GM23248 (cell line): ENCODE measurements around the gene PCP4. TPM values are rescaled to one million over a fixed set of nuclear protein-coding genes. Genes with fewer than 3 reads are reported as not detected.

Source experiments
- DNase-seq: peaks from one replicate; pipeline ENCODE4 v3.0.0-alpha.2; 2015
- H2AFZ ChIP-seq: fragments of 200-600 bp; sonication (generic); 2 replicates; pipeline ENCODE4 v1.6.1; 2016; ENCODE audit warnings: antibody characterized with exemption
- H3F3A ChIP-seq: fragments of 200-600 bp; sonication (generic); 2 replicates; pipeline ENCODE4 v1.6.1; 2016; ENCODE audit warnings: mild to moderate bottlenecking, antibody characterized with exemption, mixed run types; ENCODE audit not compliant: insufficient read depth
- H3K27ac ChIP-seq: fragments of 200-600 bp; sonication (generic); 2 replicates; pipeline ENCODE4 v1.5.1; 2016; ENCODE audit warnings: mild to moderate bottlenecking
- H3K27me3 ChIP-seq: fragments of 200-600 bp; sonication (generic); replicated peaks from 2 replicates; pipeline ENCODE4 v1.6.1; 2016; ENCODE audit warnings: mild to moderate bottlenecking; ENCODE audit not compliant: insufficient read depth
- H3K36me3 ChIP-seq: fragments of 200-600 bp; sonication (generic); 2 replicates; pipeline ENCODE4 v1.6.1; 2016; ENCODE audit warnings: low read depth, mild to moderate bottlenecking
- H3K4me1 ChIP-seq: fragments of 200-600 bp; sonication (generic); 2 replicates; pipeline ENCODE4 v1.6.1; 2016; ENCODE audit warnings: mild to moderate bottlenecking; ENCODE audit not compliant: insufficient read depth
- H3K4me2 ChIP-seq: fragments of 200-600 bp; sonication (generic); one replicate; pipeline ENCODE4 v1.6.1; 2016; ENCODE audit warnings: mild to moderate bottlenecking; ENCODE audit not compliant: unreplicated experiment
- H3K4me3 ChIP-seq: fragments of 200-600 bp; sonication (generic); 2 replicates; pipeline ENCODE4 v1.5.1; 2016; ENCODE audit warnings: mild to moderate bottlenecking
- H3K79me2 ChIP-seq: fragments of 200-600 bp; sonication (generic); 2 replicates; pipeline ENCODE4 v1.6.1; 2016; ENCODE audit warnings: mild to moderate bottlenecking; ENCODE audit not compliant: insufficient read depth
- H3K9ac ChIP-seq: fragments of 200-600 bp; sonication (generic); 2 replicates; pipeline ENCODE4 v1.6.1; 2016; ENCODE audit warnings: mild to moderate bottlenecking
- H3K9me2 ChIP-seq: fragments of 200-600 bp; sonication (generic); 2 replicates; pipeline ENCODE4 v1.6.1; 2016; ENCODE audit warnings: mixed run types, mild to moderate bottlenecking, moderate library complexity; ENCODE audit not compliant: insufficient read depth
- H3K9me3 ChIP-seq: fragments of 200-600 bp; sonication (generic); one replicate; pipeline ENCODE4 v1.6.1; 2017; ENCODE audit warnings: low read depth
- H4K20me1 ChIP-seq: fragments of 200-600 bp; sonication (generic); 2 replicates; pipeline ENCODE4 v1.6.0; 2016; ENCODE audit not compliant: insufficient read depth
- EZH2 ChIP-seq: fragments of 200-600 bp; sonication (generic); IDR thresholded peaks from 2 replicates; pipeline ENCODE4 v1.6.1; 2018; ENCODE audit warnings: antibody characterized with exemption, mild to moderate bottlenecking; ENCODE audit not compliant: insufficient read depth, poor library complexity, severe bottlenecking
- EZH2phosphoT487 ChIP-seq: fragments of 200-600 bp; sonication (generic); IDR thresholded peaks from 2 replicates; pipeline ENCODE4 v1.6.1; 2018; ENCODE audit warnings: antibody characterized with exemption, moderate library complexity, mild to moderate bottlenecking, low read depth; ENCODE audit not compliant: insufficient read depth
- WGBS, 2 experiments: methylation state at CpG; one replicate each; pipeline ENCODE4 v1.1.6; 2015 to 2017; ENCODE audit warnings: low lambda C conversion rate in 2 of 2, low coverage in 1 of 2; ENCODE audit errors: missing lambda C conversion rate in 2 of 2; 5-methylcytosine and 5-hydroxymethylcytosine counted together
- in situ Hi-C: fragments of 300-500 bp; cut with MboI; formaldehyde crosslinking; loops from 2 replicates; pipeline ENCODE4 v1.15.0; 2020
- polyA plus RNA-seq: library from polyadenylated mRNA; unstranded; fragments of >200 nt; fragmentation: Nextera tagmentation; extraction: Ambion mirVana; gene quantifications from 2 replicates; pipeline ENCODE4 v1.2.1, GENCODE V29; 2016
- total RNA-seq: library from RNA; depleted of rRNA; stranded (reverse); fragments of >200 nt; shearing (Covaris generic); gene quantifications from 2 replicates; pipeline ENCODE4 v1.2.3, GENCODE V29; 2014

PCP4 gene
- total and polyA plus RNA-seq, 2 experiments from 2014 or later, result not detected

- H3K9ac ChIP-seq, result no peak overlapping the region
- no peak for TF ChIP-seq EZH2phosphoT487
- TF ChIP-seq EZH2, result no peak
- in situ Hi-C loops, result no loop called here
Observed at GRCh38 chr21:39924577-39925308, 57.5 kb downstream of the PCP4 start.

GRCh38 chr21:39927304-39927886 lies 60.2 kb downstream of the PCP4 start:
- no peaks in the 10 kb centered on the region for H3F3A ChIP-seq
- no peaks in the 10 kb centered on the region for H3K9me3 ChIP-seq
- 0 to 5% methylated on average over 2 of the region's 2 CpGs for WGBS, 2 experiments
- H3K36me3 ChIP-seq, result no peaks in the 10 kb centered on the region
- H3K27ac ChIP-seq, result no peak overlapping the region
- H2AFZ ChIP-seq, result no peak overlapping the region
- H3K79me2 ChIP-seq, result no peaks in the 10 kb centered on the region
- H3K4me1 ChIP-seq, result no peaks in the 10 kb centered on the region
- TF ChIP-seq EZH2 (no peak), EZH2phosphoT487 (no peak)
- H3K4me2 ChIP-seq, result no peak overlapping the region
- DNase-seq, result no peak
- no peaks in the 10 kb centered on the region for H4K20me1 ChIP-seq
- in situ Hi-C loops, result no loop called here
- H3K9ac ChIP-seq, result no peak overlapping the region
- no peaks in the 10 kb centered on the region for H3K9me2 ChIP-seq
- H3K27me3 ChIP-seq, result no peaks in the 10 kb centered on the region
- H3K4me3 ChIP-seq, result no peak overlapping the region

More at GRCh38 chr21:39924577-39925308, 57.5 kb downstream of the PCP4 start:
- H3K79me2 ChIP-seq, result no peaks in the 10 kb centered on the region
- H3K9me3 ChIP-seq, result no peaks in the 10 kb centered on the region
- no peak overlapping the region for H3K27ac ChIP-seq
- H3K4me3 ChIP-seq, result no peak overlapping the region
- no peaks in the 10 kb centered on the region for H3F3A ChIP-seq
- H2AFZ ChIP-seq, result no peak overlapping the region
- no peaks in the 10 kb centered on the region for H3K36me3 ChIP-seq
- 19 to 21% methylated on average over 8 of the region's 8 CpGs for WGBS, 2 experiments
- no peaks in the 10 kb centered on the region for H3K4me1 ChIP-seq
- no peaks in the 10 kb centered on the region for H4K20me1 ChIP-seq
- H3K27me3 ChIP-seq, result no peaks in the 10 kb centered on the region
- H3K4me2 ChIP-seq, result no peak overlapping the region
- no peak for DNase-seq
- H3K9me2 ChIP-seq, result no peaks in the 10 kb centered on the region

- Histone ChIP-seq H4K20me1 (no peaks in the 10 kb centered on the region), H3K36me3 (no peaks in the 10 kb centered on the region), H3K27me3 (no peaks in the 10 kb centered on the region), H3F3A (no peaks in the 10 kb centered on the region), H3K79me2 (no peaks in the 10 kb centered on the region), H3K9ac (no peak overlapping the region), H3K9me3 (no peaks in the 10 kb centered on the region), H3K4me3 (no peak overlapping the region), H3K4me2 (no peak overlapping the region), H3K9me2 (no peaks in the 10 kb centered on the region), H2AFZ (no peak overlapping the region), H3K4me1 (no peaks in the 10 kb centered on the region), H3K27ac (no peak overlapping the region)
- DNase-seq, result no peak
- 10 to 21% methylated on average over 1 of the region's 1 CpG for WGBS, 2 experiments
- no peak for TF ChIP-seq EZH2
- TF ChIP-seq EZH2phosphoT487, result no peak
- in situ Hi-C loops, result no loop called here
Observed at GRCh38 chr21:39932335-39932734, 65.1 kb downstream of the PCP4 start.

- no peaks in the 10 kb centered on the region for H3F3A ChIP-seq
- no peaks in the 10 kb centered on the region for H3K79me2 ChIP-seq
- in situ Hi-C loops, result no loop called here
- H3K4me2 ChIP-seq, result no peak overlapping the region
- no peak for DNase-seq
- no peaks in the 10 kb centered on the region for H3K36me3 ChIP-seq
- no peaks in the 10 kb centered on the region for H3K27me3 ChIP-seq
- H3K4me3 ChIP-seq, result no peak overlapping the region
- no peak overlapping the region for H2AFZ ChIP-seq
- no peak overlapping the region for H3K27ac ChIP-seq
- H3K9me3 ChIP-seq, result no peaks in the 10 kb centered on the region
- H3K9me2 ChIP-seq, result no peaks in the 10 kb centered on the region
- WGBS, 2 experiments, result 4 to 12% methylated on average over 2 of the region's 2 CpGs
- TF ChIP-seq EZH2phosphoT487, result no peak
- no peak for TF ChIP-seq EZH2
- no peaks in the 10 kb centered on the region for H3K4me1 ChIP-seq
- no peak overlapping the region for H3K9ac ChIP-seq
- no peaks in the 10 kb centered on the region for H4K20me1 ChIP-seq
Observed at GRCh38 chr21:39934895-39935294, 67.7 kb downstream of the PCP4 start.
